GM12801 (cell line): ENCODE results near the gene TEP1.

Experiments
- TF ChIP-seq, protein P1 (sequence below): IDR thresholded peaks from one replicate; pipeline ENCODE4 v1.5.1; 2011; ENCODE audit warnings: control low read depth; ENCODE audit not compliant: insufficient read length; ENCODE audit errors: extremely low read depth

The TEP1 gene

GRCh38 chr14:20435582-20436362, 22.5 kb upstream of the TEP1 start, which contains the start of gene KLHL33:
Gene KLHL33, minus strand, starts transcription at chr14:20436166. Its CDS starts 355 bp downstream, at chr14:20435811.
- TF ChIP-seq, protein P1, sequence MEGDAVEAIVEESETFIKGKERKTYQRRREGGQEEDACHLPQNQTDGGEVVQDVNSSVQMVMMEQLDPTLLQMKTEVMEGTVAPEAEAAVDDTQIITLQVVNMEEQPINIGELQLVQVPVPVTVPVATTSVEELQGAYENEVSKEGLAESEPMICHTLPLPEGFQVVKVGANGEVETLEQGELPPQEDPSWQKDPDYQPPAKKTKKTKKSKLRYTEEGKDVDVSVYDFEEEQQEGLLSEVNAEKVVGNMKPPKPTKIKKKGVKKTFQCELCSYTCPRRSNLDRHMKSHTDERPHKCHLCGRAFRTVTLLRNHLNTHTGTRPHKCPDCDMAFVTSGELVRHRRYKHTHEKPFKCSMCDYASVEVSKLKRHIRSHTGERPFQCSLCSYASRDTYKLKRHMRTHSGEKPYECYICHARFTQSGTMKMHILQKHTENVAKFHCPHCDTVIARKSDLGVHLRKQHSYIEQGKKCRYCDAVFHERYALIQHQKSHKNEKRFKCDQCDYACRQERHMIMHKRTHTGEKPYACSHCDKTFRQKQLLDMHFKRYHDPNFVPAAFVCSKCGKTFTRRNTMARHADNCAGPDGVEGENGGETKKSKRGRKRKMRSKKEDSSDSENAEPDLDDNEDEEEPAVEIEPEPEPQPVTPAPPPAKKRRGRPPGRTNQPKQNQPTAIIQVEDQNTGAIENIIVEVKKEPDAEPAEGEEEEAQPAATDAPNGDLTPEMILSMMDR: no peak

DNA sequence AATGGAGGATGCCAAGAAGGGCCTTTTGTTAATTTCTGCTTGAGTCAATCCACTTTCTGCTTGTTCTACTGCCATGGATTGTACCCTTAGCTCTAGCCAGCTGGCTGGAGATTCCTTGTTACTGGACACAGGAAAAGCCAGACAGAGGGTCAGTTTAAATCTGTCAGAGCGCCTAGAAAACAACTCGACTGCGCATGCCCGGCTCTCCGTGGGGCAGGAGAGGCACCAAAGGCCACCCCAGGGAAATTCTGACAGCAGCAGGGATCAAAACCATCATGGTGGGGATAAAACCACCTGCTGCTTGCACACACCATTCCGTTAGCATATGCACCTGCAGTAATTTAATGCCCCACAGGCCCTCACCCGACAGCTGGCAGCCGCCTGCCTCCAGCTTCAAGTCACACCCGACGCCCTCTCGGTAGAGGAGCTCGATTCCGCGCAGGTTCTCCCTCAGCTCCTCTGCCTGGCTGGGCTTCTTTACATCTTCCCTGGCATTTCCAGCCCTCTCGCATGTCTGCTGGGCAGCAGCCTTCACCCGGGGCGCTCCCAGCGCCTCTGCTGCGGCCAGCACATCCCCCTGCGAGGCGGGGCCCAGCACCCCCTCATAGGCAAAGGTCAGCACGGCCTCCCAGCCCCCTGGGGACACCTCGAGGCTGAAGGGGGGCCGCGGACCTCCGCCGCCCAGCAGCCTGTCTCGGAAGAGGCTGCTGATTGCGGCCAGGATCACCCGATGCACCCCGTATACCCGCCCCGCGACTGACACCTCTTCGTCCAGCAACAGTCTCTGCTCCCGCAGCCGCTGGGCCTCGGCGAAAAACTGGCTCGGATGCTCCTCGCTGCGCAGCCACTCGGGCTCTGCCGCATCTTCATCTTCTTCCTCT, 21.6 kb upstream of the TEP1 start:
- TF ChIP-seq, protein P1: no peak

GRCh38 chr14:20429801-20430669, 16.7 kb upstream of the TEP1 start:
- TF ChIP-seq, protein P1: no peak

DNA sequence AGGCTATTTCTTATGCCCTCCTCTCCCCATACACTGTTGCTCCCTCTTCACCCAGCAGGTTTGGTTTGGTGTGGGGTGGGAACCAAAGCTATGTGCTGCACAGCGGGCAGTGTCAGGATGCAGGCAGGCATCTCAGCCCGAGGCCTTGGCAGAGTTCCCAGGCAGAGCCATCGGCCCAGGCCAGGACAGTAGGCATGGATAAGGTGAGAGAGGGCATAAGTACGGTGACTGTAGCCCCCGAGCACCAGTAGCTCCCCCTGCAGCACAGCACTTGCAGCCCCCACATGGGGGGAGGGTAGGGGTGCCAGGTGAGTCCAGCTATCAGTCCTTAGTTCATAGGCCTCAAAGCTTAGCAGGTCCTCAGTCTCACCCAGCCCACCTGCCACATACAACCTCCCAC, 15.5 kb upstream of the TEP1 start:
- TF ChIP-seq, protein P1: no peak

DNA sequence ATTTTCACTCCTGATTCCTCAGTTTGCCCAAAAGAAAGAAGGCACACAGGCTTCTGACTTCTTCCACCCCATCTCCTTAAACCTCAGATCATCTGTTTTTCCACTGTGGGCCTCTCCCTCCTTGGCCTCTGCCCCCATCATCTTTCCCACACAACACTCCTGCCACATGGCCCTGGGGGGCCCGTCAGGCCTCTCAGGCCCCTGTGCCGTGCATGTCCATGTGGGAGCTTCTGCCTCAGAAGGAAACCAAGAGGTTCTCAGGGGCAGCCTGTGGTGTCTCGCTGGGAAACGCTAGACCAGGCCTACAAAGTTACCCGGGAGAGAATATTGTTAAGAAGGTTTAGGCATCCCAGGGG, 14.7 kb upstream of the TEP1 start:
- TF ChIP-seq, protein P1: no peak

- TF ChIP-seq, protein P1: no peak
Observed at GRCh38 chr14:20427231-20428009, 14.1 kb upstream of the TEP1 start.
